ENCODE data around the gene LGALS9. TPM values are rescaled to one million over a fixed set of nuclear protein-coding genes. Genes with fewer than 3 reads are reported as not detected.
"Not testable (repeated sequence)": the region's sequence is repeated elsewhere in the genome, so short reads cannot be mapped to it uniquely, and the experiment has no call there.

The LGALS9 gene
- total RNA-seq, 1 experiment from 2014 or later, result 3.0 TPM

- DNase-seq, result no peak
- no peaks in the 10 kb centered on the region for H3K9me3 Mint-ChIP-seq (ENCODE audit: unreplicated experiment)
- H3K4me1 Mint-ChIP-seq (ENCODE audit: low read depth, unreplicated experiment), result no peaks in the 10 kb centered on the region
- Histone ChIP-seq H3K27me3 (replicated peaks; ENCODE audit: control insufficient read depth, insufficient read depth, low read length) (no peaks in the 10 kb centered on the region), H3K4me3 (ENCODE audit: low read depth, low read length) (no peak overlapping the region), H3K36me3 (ENCODE audit: control insufficient read depth, insufficient read depth, low read length) (no peaks in the 10 kb centered on the region), H3K4me1 (no peaks in the 10 kb centered on the region), H3K9me3 (no peaks in the 10 kb centered on the region)
- H3K27ac Mint-ChIP-seq (ENCODE audit: unreplicated experiment), result no peak overlapping the region
- ChIA-PET CTCF (interaction anchor here (1.2 to 1.4 kb wide), 2 partner anchors 21 to 122 kb away, joined by 3 to 6 read pairs; no protein-coding TSS in a partner anchor), POLR2A (no interaction called here)
- H3K36me3 Mint-ChIP-seq (ENCODE audit: insufficient read depth, unreplicated experiment), result peaks cover 4% of the 10 kb centered on the region
- no peak overlapping the region for H3K4me3 Mint-ChIP-seq (ENCODE audit: unreplicated experiment)
- BruUV-seq (replicated peaks), result no TSS peak
- intact Hi-C loops (cut with micrococcal nuclease; ENCODE audit: unreplicated experiment), result no loop called here
- TF ChIP-seq CTCF (IDR thresholded peaks at IDR 0.05; ENCODE audit: insufficient read depth in 1 of 2, low read depth in 1 of 2, low read length in 1 of 2, severe bottlenecking in 1 of 2, unreplicated experiment in 1 of 2), result no peak
- no peaks in the 10 kb centered on the region for H3K27me3 Mint-ChIP-seq (ENCODE audit: insufficient read depth, unreplicated experiment)
Measured at GRCh38 chr17:27634026-27634335, 3.0 kb downstream of the LGALS9 start.

DNA sequence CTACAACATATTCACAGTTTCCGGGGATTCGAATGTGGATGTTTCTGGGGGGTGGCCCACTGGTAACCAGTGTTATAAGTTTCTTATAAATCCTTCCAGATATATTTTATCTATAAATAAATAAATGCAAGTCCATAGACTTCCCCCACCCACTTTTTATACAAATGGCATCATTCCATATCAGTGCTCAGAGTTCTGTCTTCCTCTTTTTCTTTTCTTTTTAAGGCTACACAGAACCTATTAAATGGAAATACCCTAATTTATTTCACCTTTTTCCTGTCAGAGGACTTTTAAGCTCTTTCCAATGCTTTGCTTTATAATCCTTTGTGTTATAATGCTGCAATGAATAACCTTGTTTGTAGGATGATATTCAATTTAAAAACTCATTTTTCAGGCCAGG, 3.8 kb downstream of the LGALS9 start:
- Histone ChIP-seq H3K4me3 (ENCODE audit: low read depth, low read length) (no peak overlapping the region), H3K36me3 (ENCODE audit: control insufficient read depth, insufficient read depth, low read length) (no peaks in the 10 kb centered on the region), H3K4me1 (no peaks in the 10 kb centered on the region; the same call in 1 of the 2 replicates), H3K9me3 (no peaks in the 10 kb centered on the region), H3K27me3 (replicated peaks; ENCODE audit: control insufficient read depth, insufficient read depth, low read length) (no peaks in the 10 kb centered on the region)
- intact Hi-C loops (cut with micrococcal nuclease; ENCODE audit: unreplicated experiment), result no loop called here
- POLR2A ChIA-PET, result no interaction called here
- CTCF ChIA-PET, result interaction anchor here (0.6 kb wide), 1 partner anchor 389 kb away, joined by 4 read pairs; no protein-coding TSS in a partner anchor
- H3K9me3 Mint-ChIP-seq (ENCODE audit: unreplicated experiment), result no peaks in the 10 kb centered on the region
- H3K27me3 Mint-ChIP-seq (ENCODE audit: insufficient read depth, unreplicated experiment), result no peaks in the 10 kb centered on the region
- no peak overlapping the region for H3K27ac Mint-ChIP-seq (ENCODE audit: unreplicated experiment)
- no peak overlapping the region for H3K4me3 Mint-ChIP-seq (ENCODE audit: unreplicated experiment)
- H3K36me3 Mint-ChIP-seq (ENCODE audit: insufficient read depth, unreplicated experiment), result no peaks in the 10 kb centered on the region
- BruUV-seq (replicated peaks), result no TSS peak
- no peak for TF ChIP-seq CTCF (IDR thresholded peaks at IDR 0.05; ENCODE audit: insufficient read depth in 1 of 2, low read depth in 1 of 2, low read length in 1 of 2, severe bottlenecking in 1 of 2, unreplicated experiment in 1 of 2)
- DNase-seq, result no peak
- H3K4me1 Mint-ChIP-seq (ENCODE audit: low read depth, unreplicated experiment), result peaks cover under 1% of the 10 kb centered on the region

- intact Hi-C loops (cut with micrococcal nuclease; ENCODE audit: unreplicated experiment), result no loop called here
- peaks cover 4% of the 10 kb centered on the region for H3K36me3 Mint-ChIP-seq (ENCODE audit: insufficient read depth, unreplicated experiment)
- H3K27me3 ChIP-seq (replicated peaks; ENCODE audit: control insufficient read depth, insufficient read depth, low read length), result no peaks in the 10 kb centered on the region
- POLR2A ChIA-PET, result no interaction called here
- CTCF ChIA-PET, result interaction anchor here (0.6 kb wide), 1 partner anchor 390 kb away, joined by 4 read pairs; no protein-coding TSS in a partner anchor
- no peak overlapping the region for H3K4me3 ChIP-seq (ENCODE audit: low read depth, low read length)
- no peak overlapping the region for H3K4me3 Mint-ChIP-seq (ENCODE audit: unreplicated experiment)
- no peak overlapping the region for H3K27ac Mint-ChIP-seq (ENCODE audit: unreplicated experiment)
- TF ChIP-seq CTCF (IDR thresholded peaks at IDR 0.05; ENCODE audit: insufficient read depth in 1 of 2, low read depth in 1 of 2, low read length in 1 of 2, severe bottlenecking in 1 of 2, unreplicated experiment in 1 of 2), result no peak
- DNase-seq, result no peak
- no peaks in the 10 kb centered on the region for H3K9me3 Mint-ChIP-seq (ENCODE audit: unreplicated experiment)
- H3K4me1 Mint-ChIP-seq (ENCODE audit: low read depth, unreplicated experiment), result peaks cover 7% of the 10 kb centered on the region
- peaks cover 5% of the 10 kb centered on the region for H3K4me1 ChIP-seq
- H3K9me3 ChIP-seq, result no peaks in the 10 kb centered on the region
- no peaks in the 10 kb centered on the region for H3K36me3 ChIP-seq (ENCODE audit: control insufficient read depth, insufficient read depth, low read length)
- no TSS peak for BruUV-seq (replicated peaks)
- H3K27me3 Mint-ChIP-seq (ENCODE audit: insufficient read depth, unreplicated experiment), result no peaks in the 10 kb centered on the region
Measured at GRCh38 chr17:27635275-27635823, 4.4 kb downstream of the LGALS9 start.

DNA sequence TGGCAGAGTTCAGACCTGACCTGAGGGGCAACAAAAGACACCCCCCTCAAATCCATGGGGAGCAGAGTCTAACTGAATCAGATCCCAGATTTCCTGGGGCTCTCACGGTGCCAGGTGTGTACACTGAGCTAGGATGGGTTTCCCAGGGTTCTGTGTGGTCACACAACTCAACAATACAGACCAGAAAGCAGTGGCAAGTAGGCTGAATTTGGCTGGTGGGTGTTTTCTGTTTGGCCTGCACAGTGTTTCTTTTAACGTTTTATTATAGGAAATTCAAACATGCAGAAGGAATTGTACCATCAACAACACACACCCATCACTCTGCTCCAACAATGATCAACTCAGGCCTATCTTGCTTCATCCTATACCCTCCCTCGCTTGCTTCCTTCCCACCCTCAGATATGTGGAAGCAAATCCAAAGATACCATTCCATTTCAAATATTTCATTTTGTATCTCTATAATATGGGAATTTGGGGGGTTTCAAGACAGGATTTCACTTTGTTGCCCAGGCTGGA, 5.1 kb downstream of the LGALS9 start:
- BruUV-seq (replicated peaks); H3K9me3 ChIP-seq; POLR2A ChIA-PET; H3K4me3 Mint-ChIP-seq (ENCODE audit: unreplicated experiment); DNase-seq; H3K36me3 Mint-ChIP-seq (ENCODE audit: insufficient read depth, unreplicated experiment); H3K27me3 Mint-ChIP-seq (ENCODE audit: insufficient read depth, unreplicated experiment); H3K27ac Mint-ChIP-seq (ENCODE audit: unreplicated experiment); H3K27me3 ChIP-seq (replicated peaks; ENCODE audit: control insufficient read depth, insufficient read depth, low read length); H3K36me3 ChIP-seq (ENCODE audit: control insufficient read depth, insufficient read depth, low read length); CTCF ChIA-PET; H3K9me3 Mint-ChIP-seq (ENCODE audit: unreplicated experiment); intact Hi-C loops (cut with micrococcal nuclease; ENCODE audit: unreplicated experiment); H3K4me3 ChIP-seq (ENCODE audit: low read depth, low read length): not testable (repeated sequence)
- H3K4me1 Mint-ChIP-seq (ENCODE audit: low read depth, unreplicated experiment), result peaks cover 13% of the 10 kb centered on the region
- peaks cover 11% of the 10 kb centered on the region for H3K4me1 ChIP-seq

- BruUV-seq (replicated peaks); DNase-seq; H3K4me3 Mint-ChIP-seq (ENCODE audit: unreplicated experiment); H3K27ac Mint-ChIP-seq (ENCODE audit: unreplicated experiment); H3K9me3 ChIP-seq; H3K27me3 ChIP-seq (replicated peaks; ENCODE audit: control insufficient read depth, insufficient read depth, low read length); H3K4me3 ChIP-seq (ENCODE audit: low read depth, low read length); POLR2A ChIA-PET; H3K9me3 Mint-ChIP-seq (ENCODE audit: unreplicated experiment); CTCF ChIA-PET; H3K36me3 ChIP-seq (ENCODE audit: control insufficient read depth, insufficient read depth, low read length); intact Hi-C loops (cut with micrococcal nuclease; ENCODE audit: unreplicated experiment); H3K27me3 Mint-ChIP-seq (ENCODE audit: insufficient read depth, unreplicated experiment); H3K36me3 Mint-ChIP-seq (ENCODE audit: insufficient read depth, unreplicated experiment): not testable (repeated sequence)
- peaks cover 11% of the 10 kb centered on the region for H3K4me1 ChIP-seq
- H3K4me1 Mint-ChIP-seq (ENCODE audit: low read depth, unreplicated experiment), result peaks cover 18% of the 10 kb centered on the region
Measured at GRCh38 chr17:27637818-27638217, 6.8 kb downstream of the LGALS9 start.

Measured in Caco-2 (cell line).